Measurements from ENCODE around the gene OR10H1.

OR10H1 gene

GRCh38 chr19:15815306-15815705 is at the start of gene OR10H1:
Gene OR10H1, minus strand, starts transcription at chr19:15815664. Its CDS starts 7,627 bp downstream, at chr19:15808037.
- DNase-seq (ENCODE audit: extremely low spot score) = no peak
- CTCF ChIA-PET = interaction anchor here (1.5 kb wide), 1 partner anchor 15 kb away, joined by 3 read pairs; no protein-coding TSS in a partner anchor
- POLR2A ChIA-PET = no interaction called here
- no peak for TF ChIP-seq CTCF (IDR thresholded peaks at IDR 0.05; ENCODE audit: control extremely low read depth, extremely low read depth, low read depth, missing control alignments)

GRCh38 chr19:15864824-15865223 is 49.4 kb upstream of the OR10H1 start:
- CTCF ChIA-PET = no interaction called here
- POLR2A ChIA-PET = no interaction called here
- TF ChIP-seq CTCF (IDR thresholded peaks at IDR 0.05; ENCODE audit: control extremely low read depth, extremely low read depth, low read depth, missing control alignments) = no peak
- no peak for DNase-seq (ENCODE audit: extremely low spot score)

- CTCF ChIA-PET = interaction anchor here (1.7 kb wide), 1 partner anchor 11 kb away, joined by 5 read pairs; no protein-coding TSS in a partner anchor
- TF ChIP-seq CTCF (IDR thresholded peaks at IDR 0.05; ENCODE audit: control extremely low read depth, extremely low read depth, low read depth, missing control alignments) = no peak
Observed at GRCh38 chr19:15863272-15863671, 47.8 kb upstream of the OR10H1 start.

GRCh38 chr19:15862444-15862843 is 47.0 kb upstream of the OR10H1 start:
- ChIA-PET POLR2A (no interaction called here), CTCF (no interaction called here)
- no peak for TF ChIP-seq CTCF (IDR thresholded peaks at IDR 0.05; ENCODE audit: control extremely low read depth, extremely low read depth, low read depth, missing control alignments)
- DNase-seq (ENCODE audit: extremely low spot score) = no peak

More at GRCh38 chr19:15863272-15863671, 47.8 kb upstream of the OR10H1 start:
- DNase-seq (ENCODE audit: extremely low spot score) = no peak
- POLR2A ChIA-PET = no interaction called here

- TF ChIP-seq CTCF (IDR thresholded peaks at IDR 0.05; ENCODE audit: control extremely low read depth, extremely low read depth, low read depth, missing control alignments) = no peak
- no peak for DNase-seq (ENCODE audit: extremely low spot score)
- ChIA-PET CTCF (no interaction called here), POLR2A (no interaction called here)
Observed at GRCh38 chr19:15860522-15860921, 45.1 kb upstream of the OR10H1 start.

- DNase-seq (ENCODE audit: extremely low spot score) = no peak
- TF ChIP-seq CTCF (IDR thresholded peaks at IDR 0.05; ENCODE audit: control extremely low read depth, extremely low read depth, low read depth, missing control alignments) = no peak
- ChIA-PET POLR2A (no interaction called here), CTCF (no interaction called here)
Observed at GRCh38 chr19:15859187-15859586, 43.7 kb upstream of the OR10H1 start.

GRCh38 chr19:15850385-15850784 is 34.9 kb upstream of the OR10H1 start:
- CTCF ChIA-PET = no interaction called here
- POLR2A ChIA-PET = no interaction called here
- DNase-seq (ENCODE audit: extremely low spot score) = no peak
- TF ChIP-seq CTCF (IDR thresholded peaks at IDR 0.05; ENCODE audit: control extremely low read depth, extremely low read depth, low read depth, missing control alignments) = no peak

All from GM10248 (cell line).